ENCODE measurements around the gene TGFBI.

Gene TGFBI

GRCh38 chr5:136086783-136087566 is 58.2 kb downstream of the TGFBI start:
- no peak overlapping the region for H3K4me3 ChIP-seq (ENCODE audit: low read depth in 1 of 2, low read length in 2 of 2)
- H3K27me3 ChIP-seq (ENCODE audit: low read depth, low read length), result no peaks in the 10 kb centered on the region
- peaks cover 10 to 16% of the 10 kb centered on the region in 2 donors for H3K4me1 ChIP-seq (ENCODE audit: control insufficient read depth in 1 of 2, insufficient read depth in 2 of 2, low read length in 2 of 2)
- H3K36me3 ChIP-seq (ENCODE audit: control insufficient read depth in 1 of 2, insufficient read depth in 2 of 2, low read length in 2 of 2), result no peaks in the 10 kb centered on the region
- no peak overlapping the region for H3K27ac ChIP-seq (ENCODE audit: low read length)
- no peaks in the 10 kb centered on the region for H3K9me3 ChIP-seq (ENCODE audit: control insufficient read depth in 1 of 2, low read length in 2 of 2)

DNA sequence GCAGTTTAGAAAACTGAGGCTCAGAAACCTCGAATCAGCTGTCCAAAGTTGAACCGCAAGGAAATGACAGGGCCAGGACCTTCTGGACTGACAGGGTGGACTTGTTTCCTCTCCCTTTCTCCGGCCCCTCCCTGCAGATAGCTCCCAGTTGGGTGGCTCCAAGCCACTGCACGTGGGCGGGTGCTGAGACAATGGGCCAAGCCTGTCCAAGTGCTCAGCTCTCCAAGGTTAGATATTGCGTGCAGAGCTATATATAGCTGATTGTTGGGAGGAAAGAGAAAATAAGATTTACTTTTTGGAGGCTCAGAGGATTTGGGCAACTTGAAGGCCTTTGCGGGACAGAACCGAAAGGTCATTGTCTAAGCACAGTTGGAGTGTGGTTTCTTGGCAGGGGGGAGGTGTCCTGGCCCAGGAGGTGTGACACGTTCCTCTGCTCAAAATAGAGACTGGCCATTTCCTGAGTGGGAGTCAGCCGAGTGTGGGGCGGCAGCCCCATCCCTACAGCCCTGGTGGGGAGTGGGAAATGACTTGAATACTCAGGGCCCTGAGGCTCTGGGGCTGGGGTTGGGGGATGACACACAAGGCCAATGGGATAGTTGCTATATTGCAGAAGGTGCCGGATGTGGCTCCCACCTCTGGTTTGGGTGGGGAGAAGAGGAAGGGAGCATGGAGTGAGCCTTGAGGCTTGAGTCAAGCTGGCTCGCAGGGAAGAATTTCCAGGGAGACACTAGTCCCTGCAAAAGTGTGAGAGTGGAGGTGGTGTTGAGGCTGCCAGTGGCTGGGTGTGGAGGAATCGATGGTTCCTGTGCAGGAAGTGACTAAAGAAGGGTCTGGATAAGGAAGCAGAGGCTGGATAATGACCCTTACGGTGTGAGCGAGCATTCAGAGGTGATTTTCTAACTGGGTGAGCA is 59.4 kb downstream of the TGFBI start:
- peaks cover 7 to 12% of the 10 kb centered on the region in 2 donors for H3K4me1 ChIP-seq (ENCODE audit: control insufficient read depth in 1 of 2, insufficient read depth in 2 of 2, low read length in 2 of 2)
- H3K27ac ChIP-seq (ENCODE audit: low read length), result peak overlapping the region; percentile 24
- no peaks in the 10 kb centered on the region for H3K9me3 ChIP-seq (ENCODE audit: control insufficient read depth in 1 of 2, low read length in 2 of 2)
- H3K36me3 ChIP-seq (ENCODE audit: control insufficient read depth in 1 of 2, insufficient read depth in 2 of 2, low read length in 2 of 2), result no peaks in the 10 kb centered on the region
- H3K27me3 ChIP-seq (ENCODE audit: low read depth, low read length), result no peaks in the 10 kb centered on the region
- H3K4me3 ChIP-seq (ENCODE audit: low read depth in 1 of 2, low read length in 2 of 2), result no peak overlapping the region

- peak overlapping the region; percentile 65 for H3K27ac ChIP-seq (ENCODE audit: low read length)
- H3K27me3 ChIP-seq (ENCODE audit: low read depth, low read length), result no peaks in the 10 kb centered on the region
- H3K4me3 ChIP-seq (ENCODE audit: low read depth in 1 of 2, low read length in 2 of 2), result no peak overlapping the region
- H3K36me3 ChIP-seq (ENCODE audit: control insufficient read depth in 1 of 2, insufficient read depth in 2 of 2, low read length in 2 of 2), result no peaks in the 10 kb centered on the region
- peaks cover 7 to 12% of the 10 kb centered on the region in 2 donors for H3K4me1 ChIP-seq (ENCODE audit: control insufficient read depth in 1 of 2, insufficient read depth in 2 of 2, low read length in 2 of 2)
- no peaks in the 10 kb centered on the region for H3K9me3 ChIP-seq (ENCODE audit: control insufficient read depth in 1 of 2, low read length in 2 of 2)
Observed at GRCh38 chr5:136089791-136090190, 61.0 kb downstream of the TGFBI start.

GRCh38 chr5:136090319-136090718 is 61.5 kb downstream of the TGFBI start:
- no peaks in the 10 kb centered on the region for H3K9me3 ChIP-seq (ENCODE audit: control insufficient read depth in 1 of 2, low read length in 2 of 2)
- peak overlapping the region; percentile 65 for H3K27ac ChIP-seq (ENCODE audit: low read length)
- H3K36me3 ChIP-seq (ENCODE audit: control insufficient read depth in 1 of 2, insufficient read depth in 2 of 2, low read length in 2 of 2), result no peaks in the 10 kb centered on the region
- H3K4me1 ChIP-seq (ENCODE audit: control insufficient read depth in 1 of 2, insufficient read depth in 2 of 2, low read length in 2 of 2), result peaks cover 7 to 12% of the 10 kb centered on the region in 2 donors
- H3K4me3 ChIP-seq (ENCODE audit: low read depth in 1 of 2, low read length in 2 of 2), result no peak overlapping the region
- no peaks in the 10 kb centered on the region for H3K27me3 ChIP-seq (ENCODE audit: low read depth, low read length)

- H3K36me3 ChIP-seq (ENCODE audit: control insufficient read depth in 1 of 2, insufficient read depth in 2 of 2, low read length in 2 of 2), result no peaks in the 10 kb centered on the region
- no peaks in the 10 kb centered on the region for H3K9me3 ChIP-seq (ENCODE audit: control insufficient read depth in 1 of 2, low read length in 2 of 2)
- no peak overlapping the region for H3K4me3 ChIP-seq (ENCODE audit: low read depth in 1 of 2, low read length in 2 of 2)
- H3K4me1 ChIP-seq (ENCODE audit: control insufficient read depth in 1 of 2, insufficient read depth in 2 of 2, low read length in 2 of 2), result peaks cover 0 to 5% of the 10 kb centered on the region in 2 donors
- peaks cover 3% of the 10 kb centered on the region for H3K27me3 ChIP-seq (ENCODE audit: low read depth, low read length)
- H3K27ac ChIP-seq (ENCODE audit: low read length), result no peak overlapping the region
Observed at GRCh38 chr5:136094189-136094912, 65.6 kb downstream of the TGFBI start.

GRCh38 chr5:136094913-136095641 is 66.3 kb downstream of the TGFBI start:
- Histone ChIP-seq H3K4me3 (ENCODE audit: low read depth in 1 of 2, low read length in 2 of 2) (no peak overlapping the region), H3K27ac (ENCODE audit: low read length) (no peak overlapping the region), H3K4me1 (ENCODE audit: control insufficient read depth in 1 of 2, insufficient read depth in 2 of 2, low read length in 2 of 2) (no peaks in the 10 kb centered on the region), H3K36me3 (ENCODE audit: control insufficient read depth in 1 of 2, insufficient read depth in 2 of 2, low read length in 2 of 2) (no peaks in the 10 kb centered on the region), H3K27me3 (ENCODE audit: low read depth, low read length) (peaks cover 3% of the 10 kb centered on the region), H3K9me3 (ENCODE audit: control insufficient read depth in 1 of 2, low read length in 2 of 2) (no peaks in the 10 kb centered on the region)

DNA sequence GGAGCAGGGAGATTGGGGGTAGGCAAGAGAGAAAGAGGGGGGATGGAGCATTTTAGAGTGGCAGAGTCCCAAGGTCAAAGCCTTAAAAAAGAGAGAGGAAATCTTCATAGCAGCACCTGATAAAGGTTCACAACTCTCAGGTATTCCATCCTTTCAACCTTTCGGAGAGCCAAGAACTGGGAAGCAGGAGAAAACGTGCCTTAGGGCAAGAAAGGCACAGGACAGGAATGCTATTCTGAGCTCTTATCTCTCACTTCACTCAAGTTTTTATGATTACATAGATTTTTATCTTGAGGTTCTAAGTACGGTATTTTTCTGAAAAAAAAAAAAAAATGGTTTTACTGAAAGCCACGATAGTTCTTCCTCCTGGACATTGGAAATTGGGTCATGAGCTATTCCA is 69.4 kb downstream of the TGFBI start:
- no peaks in the 10 kb centered on the region for H3K9me3 ChIP-seq (ENCODE audit: control insufficient read depth in 1 of 2, low read length in 2 of 2)

GRCh38 chr5:136099870-136100269 is 71.1 kb downstream of the TGFBI start:
- H3K27me3 ChIP-seq (ENCODE audit: low read depth, low read length), result peaks cover 3% of the 10 kb centered on the region
- no peaks in the 10 kb centered on the region for H3K36me3 ChIP-seq (ENCODE audit: control insufficient read depth in 1 of 2, insufficient read depth in 2 of 2, low read length in 2 of 2)
- H3K9me3 ChIP-seq (ENCODE audit: control insufficient read depth in 1 of 2, low read length in 2 of 2), result no peaks in the 10 kb centered on the region
- no peak overlapping the region for H3K27ac ChIP-seq (ENCODE audit: low read length)
- no peaks in the 10 kb centered on the region for H3K4me1 ChIP-seq (ENCODE audit: control insufficient read depth in 1 of 2, insufficient read depth in 2 of 2, low read length in 2 of 2)
- H3K4me3 ChIP-seq (ENCODE audit: low read depth in 1 of 2, low read length in 2 of 2), result no peak overlapping the region

More for the DNA sequence above, 69.4 kb downstream of the TGFBI start:
- Histone ChIP-seq H3K36me3 (ENCODE audit: control insufficient read depth in 1 of 2, insufficient read depth in 2 of 2, low read length in 2 of 2) (no peaks in the 10 kb centered on the region), H3K4me1 (ENCODE audit: control insufficient read depth in 1 of 2, insufficient read depth in 2 of 2, low read length in 2 of 2) (no peaks in the 10 kb centered on the region), H3K27me3 (ENCODE audit: low read depth, low read length) (peaks cover 3% of the 10 kb centered on the region), H3K4me3 (ENCODE audit: low read depth in 1 of 2, low read length in 2 of 2) (no peak overlapping the region), H3K27ac (ENCODE audit: low read length) (no peak overlapping the region)

GRCh38 chr5:136101884-136102283 is 73.1 kb downstream of the TGFBI start:
- H3K27ac ChIP-seq (ENCODE audit: low read length), result no peak overlapping the region
- H3K4me3 ChIP-seq (ENCODE audit: low read depth in 1 of 2, low read length in 2 of 2), result no peak overlapping the region
- no peaks in the 10 kb centered on the region for H3K4me1 ChIP-seq (ENCODE audit: control insufficient read depth in 1 of 2, insufficient read depth in 2 of 2, low read length in 2 of 2)
- H3K9me3 ChIP-seq (ENCODE audit: control insufficient read depth in 1 of 2, low read length in 2 of 2), result no peaks in the 10 kb centered on the region
- H3K36me3 ChIP-seq (ENCODE audit: control insufficient read depth in 1 of 2, insufficient read depth in 2 of 2, low read length in 2 of 2), result no peaks in the 10 kb centered on the region
- peaks cover 3% of the 10 kb centered on the region for H3K27me3 ChIP-seq (ENCODE audit: low read depth, low read length)

DNA sequence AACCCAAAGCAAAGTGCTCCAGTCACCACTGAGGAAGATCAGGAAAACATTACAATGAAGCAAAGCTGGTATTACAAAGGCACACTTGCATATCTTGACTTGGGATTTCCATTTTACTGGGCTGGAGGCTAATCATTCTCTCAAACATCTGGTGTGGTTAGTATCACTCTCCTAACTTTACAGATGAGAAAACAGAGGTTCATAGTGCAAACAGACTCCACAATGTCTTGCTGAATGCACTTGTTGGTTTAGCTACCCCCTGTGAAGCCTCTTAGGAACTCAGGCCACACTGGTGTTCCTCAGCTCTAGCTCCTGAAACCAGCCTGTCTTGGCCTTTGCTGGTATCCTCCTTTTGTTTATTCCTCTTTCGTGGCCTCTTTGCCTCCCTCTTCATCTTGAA is 74.3 kb downstream of the TGFBI start:
- Histone ChIP-seq H3K4me3 (ENCODE audit: low read depth in 1 of 2, low read length in 2 of 2) (no peak overlapping the region), H3K4me1 (ENCODE audit: control insufficient read depth in 1 of 2, insufficient read depth in 2 of 2, low read length in 2 of 2) (no peaks in the 10 kb centered on the region), H3K9me3 (ENCODE audit: control insufficient read depth in 1 of 2, low read length in 2 of 2) (no peaks in the 10 kb centered on the region), H3K27me3 (ENCODE audit: low read depth, low read length) (no peaks in the 10 kb centered on the region), H3K27ac (ENCODE audit: low read length) (no peak overlapping the region), H3K36me3 (ENCODE audit: control insufficient read depth in 1 of 2, insufficient read depth in 2 of 2, low read length in 2 of 2) (no peaks in the 10 kb centered on the region)

All from muscle layer of duodenum (tissue), 2 donors.